ENCODE results near the gene SLC17A5. TPM values are rescaled to one million over a fixed set of nuclear protein-coding genes. Genes with fewer than 3 reads are reported as not detected.
A peak's percentile ranks its signal among the peaks of the same experiment; 100 is the strongest.

The SLC17A5 gene
- total RNA-seq, 2 donors from 2014 or later, result 17.9 to 32.3 TPM

- Histone ChIP-seq H3K27ac (no peak overlapping the region), H3K27me3 (replicated peaks; ENCODE audit: insufficient read depth) (no peaks in the 10 kb centered on the region), H3K4me1 (replicated peaks) (no peaks in the 10 kb centered on the region), H3K36me3 (peaks cover 0 to 5% of the 10 kb centered on the region in 2 donors), H3K9me3 (no peaks in the 10 kb centered on the region), H3K4me3 (no peak overlapping the region)
- TF ChIP-seq CTCF (IDR thresholded peaks at IDR 0.05), result no peak
- TF ChIP-seq POLR2AphosphoS5 (IDR thresholded peaks at IDR 0.05), result no peak
- no peak for TF ChIP-seq POLR2A (IDR thresholded peaks at IDR 0.05)
- intact Hi-C loops (cut with DNase I), result no loop called here
- WGBS, result 77% methylated on average over 6 of the region's 6 CpGs
- DNase-seq (ENCODE audit: low spot score), result no peak
Observed at GRCh38 chr6:73613806-73614536, 39.8 kb downstream of the SLC17A5 start.

- Histone ChIP-seq H3K27ac (no peak overlapping the region), H3K36me3 (peaks cover 0 to 5% of the 10 kb centered on the region in 2 donors), H3K27me3 (replicated peaks; ENCODE audit: insufficient read depth) (no peaks in the 10 kb centered on the region), H3K9me3 (no peaks in the 10 kb centered on the region), H3K4me3 (no peak overlapping the region), H3K4me1 (replicated peaks) (no peaks in the 10 kb centered on the region)
- WGBS, result 79% methylated on average over 3 of the region's 3 CpGs
- intact Hi-C loops (cut with DNase I), result no loop called here
- no peak for DNase-seq (ENCODE audit: low spot score)
- TF ChIP-seq POLR2A (IDR thresholded peaks at IDR 0.05) (no peak), CTCF (IDR thresholded peaks at IDR 0.05) (no peak), POLR2AphosphoS5 (IDR thresholded peaks at IDR 0.05) (no peak)
Observed at GRCh38 chr6:73612611-73613010, 41.2 kb downstream of the SLC17A5 start.

GRCh38 chr6:73610444-73611275 lies 43.1 kb downstream of the SLC17A5 start:
- H3K36me3 ChIP-seq, result peaks cover 0 to 5% of the 10 kb centered on the region in 2 donors
- no peak for TF ChIP-seq POLR2A (IDR thresholded peaks at IDR 0.05)
- peak; percentile 29 to 78 (median 70) for TF ChIP-seq CTCF (IDR thresholded peaks at IDR 0.05)
- intact Hi-C loops (cut with DNase I), result loop anchor here (1.0 kb wide), 1 partner anchor 94 kb away; no protein-coding TSS in a partner anchor
- no peak overlapping the region for H3K4me3 ChIP-seq
- DNase-seq (ENCODE audit: low spot score), result no peak
- H3K27me3 ChIP-seq (replicated peaks; ENCODE audit: insufficient read depth), result no peaks in the 10 kb centered on the region
- no peaks in the 10 kb centered on the region for H3K9me3 ChIP-seq
- no peak overlapping the region for H3K27ac ChIP-seq
- no peaks in the 10 kb centered on the region for H3K4me1 ChIP-seq (replicated peaks)
- WGBS, result 64% methylated on average over 6 of the region's 6 CpGs

GRCh38 chr6:73608761-73609160 lies 45.0 kb downstream of the SLC17A5 start:
- no peak for TF ChIP-seq POLR2A (IDR thresholded peaks at IDR 0.05)
- no peak for TF ChIP-seq POLR2AphosphoS5 (IDR thresholded peaks at IDR 0.05)
- no peak for TF ChIP-seq CTCF (IDR thresholded peaks at IDR 0.05)

More at GRCh38 chr6:73608761-73609160, 45.0 kb downstream of the SLC17A5 start:
- DNase-seq (ENCODE audit: low spot score), result no peak
- no peak overlapping the region for H3K27ac ChIP-seq
- intact Hi-C loops (cut with DNase I), result no loop called here
- H3K27me3 ChIP-seq (replicated peaks; ENCODE audit: insufficient read depth), result no peaks in the 10 kb centered on the region
- no peaks in the 10 kb centered on the region for H3K9me3 ChIP-seq
- peaks cover 0 to 5% of the 10 kb centered on the region in 2 donors for H3K36me3 ChIP-seq
- 97% methylated on average over 4 of the region's 4 CpGs for WGBS
- H3K4me1 ChIP-seq (replicated peaks), result no peaks in the 10 kb centered on the region
- no peak overlapping the region for H3K4me3 ChIP-seq
